ENCODE data around the gene C1orf122.

DNA sequence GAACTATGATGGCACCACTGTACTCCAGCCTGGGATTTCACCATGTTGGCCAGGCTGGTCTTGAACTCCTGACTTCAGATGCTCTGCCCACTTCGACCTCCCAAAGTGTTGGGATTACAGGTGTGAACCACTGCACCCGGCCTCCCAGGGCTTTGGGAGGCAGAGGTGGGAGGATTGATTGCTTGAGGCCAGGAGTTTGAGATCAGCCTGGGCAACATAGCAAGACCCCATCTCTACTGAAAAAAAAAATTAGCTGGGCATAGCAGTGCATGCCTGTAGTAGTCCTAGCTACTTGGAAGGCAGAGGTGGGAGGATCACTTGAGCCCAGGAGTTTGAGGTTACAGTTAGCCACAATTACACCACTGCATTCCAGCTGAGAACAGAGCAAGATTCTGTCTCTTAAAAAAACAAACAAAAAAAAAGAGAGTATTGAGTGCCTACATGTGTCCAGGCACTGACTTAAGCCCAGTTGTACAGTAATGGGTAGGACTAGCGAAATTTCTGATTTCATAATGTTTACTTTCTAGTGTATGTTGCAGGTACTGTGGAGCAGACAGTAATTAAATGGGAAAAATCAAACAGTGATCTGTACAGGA, 9.7 kb upstream of the C1orf122 start:
- TF ChIP-seq, protein P1, sequence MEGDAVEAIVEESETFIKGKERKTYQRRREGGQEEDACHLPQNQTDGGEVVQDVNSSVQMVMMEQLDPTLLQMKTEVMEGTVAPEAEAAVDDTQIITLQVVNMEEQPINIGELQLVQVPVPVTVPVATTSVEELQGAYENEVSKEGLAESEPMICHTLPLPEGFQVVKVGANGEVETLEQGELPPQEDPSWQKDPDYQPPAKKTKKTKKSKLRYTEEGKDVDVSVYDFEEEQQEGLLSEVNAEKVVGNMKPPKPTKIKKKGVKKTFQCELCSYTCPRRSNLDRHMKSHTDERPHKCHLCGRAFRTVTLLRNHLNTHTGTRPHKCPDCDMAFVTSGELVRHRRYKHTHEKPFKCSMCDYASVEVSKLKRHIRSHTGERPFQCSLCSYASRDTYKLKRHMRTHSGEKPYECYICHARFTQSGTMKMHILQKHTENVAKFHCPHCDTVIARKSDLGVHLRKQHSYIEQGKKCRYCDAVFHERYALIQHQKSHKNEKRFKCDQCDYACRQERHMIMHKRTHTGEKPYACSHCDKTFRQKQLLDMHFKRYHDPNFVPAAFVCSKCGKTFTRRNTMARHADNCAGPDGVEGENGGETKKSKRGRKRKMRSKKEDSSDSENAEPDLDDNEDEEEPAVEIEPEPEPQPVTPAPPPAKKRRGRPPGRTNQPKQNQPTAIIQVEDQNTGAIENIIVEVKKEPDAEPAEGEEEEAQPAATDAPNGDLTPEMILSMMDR (IDR thresholded peaks at IDR 0.05; ENCODE audit: control extremely low read depth in 1 of 3, insufficient read depth in 1 of 3, low read depth in 1 of 3, low read length in 3 of 3) = no peak
- no peak for TF ChIP-seq TAF1 (IDR thresholded peaks at IDR 0.05; ENCODE audit: low read depth, low read length)
- TF ChIP-seq CBX5 (IDR thresholded peaks at IDR 0.05; ENCODE audit: low read depth, low read length) = no peak
- TF ChIP-seq EP300 (IDR thresholded peaks at IDR 0.05; ENCODE audit: borderline replicate concordance in 1 of 2, low read depth in 2 of 2, low read length in 2 of 2) = no peak
